ENCODE data around the gene TOP3A.

The TOP3A gene

GRCh38 chr17:18278867-18279266 is 35.9 kb downstream of the TOP3A start:
- no peak for DNase-seq

DNA sequence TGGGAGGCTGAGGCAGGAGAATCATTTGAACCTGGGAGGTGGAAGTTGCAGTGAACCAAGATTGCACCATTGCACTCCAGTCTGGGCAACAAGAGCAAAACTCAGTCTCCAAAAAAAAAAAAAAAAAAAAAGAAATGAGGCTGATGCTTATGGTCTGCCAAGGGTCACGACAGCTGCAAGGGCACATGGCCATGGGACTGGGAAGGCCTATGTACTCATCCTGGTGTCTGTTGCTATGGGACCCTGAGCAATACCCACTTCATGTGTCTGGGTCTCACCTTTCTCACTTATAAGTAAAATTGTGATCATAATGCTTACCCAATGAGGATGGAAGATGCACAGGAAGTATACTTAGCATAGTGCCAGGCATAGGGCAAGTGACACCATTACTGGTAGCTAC is 37.7 kb downstream of the TOP3A start:
- DNase-seq = no peak

DNA sequence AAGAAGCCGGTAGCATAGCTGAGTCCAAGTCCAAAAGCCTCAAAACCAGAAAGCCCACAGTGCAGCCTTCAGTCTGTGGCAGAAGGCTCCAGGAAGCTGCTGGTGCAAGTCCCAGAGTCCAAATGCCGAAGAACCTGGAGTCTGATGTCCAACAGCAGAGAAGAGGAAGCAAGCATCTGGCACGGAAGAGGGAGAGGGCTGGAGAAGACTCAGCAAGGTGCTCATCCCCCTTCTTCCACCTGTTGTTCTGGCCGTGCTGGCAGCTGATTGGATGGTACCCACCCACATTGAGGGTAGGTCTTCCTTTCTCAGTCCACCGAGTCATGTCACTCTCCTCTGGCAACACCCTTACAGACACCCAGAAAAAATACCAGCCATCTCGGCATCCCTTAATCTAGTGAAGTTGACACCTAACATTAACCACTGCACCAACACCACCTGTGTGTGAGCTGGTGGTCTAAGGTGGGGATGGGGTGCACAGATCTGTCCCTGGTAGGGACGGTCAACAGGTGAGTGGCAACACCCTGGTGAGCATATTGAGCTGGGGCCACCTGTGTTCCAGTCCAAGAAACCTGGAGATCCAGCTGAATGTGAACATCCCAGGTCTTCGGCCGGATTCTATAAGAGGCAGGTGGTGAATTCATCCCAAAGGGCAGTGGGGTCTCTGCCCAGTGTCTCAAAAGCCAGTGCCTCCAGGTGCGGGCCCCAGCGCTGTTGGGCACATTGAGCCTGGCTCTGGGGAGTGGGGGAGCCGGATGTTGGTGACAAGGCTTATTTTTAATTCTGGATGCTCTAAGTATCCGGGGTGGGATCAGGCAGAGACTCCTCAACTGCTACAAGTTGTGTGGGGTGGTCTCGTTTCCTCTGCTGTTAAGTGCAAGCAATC is 44.5 kb downstream of the TOP3A start:
- DNase-seq = no peak

DNA sequence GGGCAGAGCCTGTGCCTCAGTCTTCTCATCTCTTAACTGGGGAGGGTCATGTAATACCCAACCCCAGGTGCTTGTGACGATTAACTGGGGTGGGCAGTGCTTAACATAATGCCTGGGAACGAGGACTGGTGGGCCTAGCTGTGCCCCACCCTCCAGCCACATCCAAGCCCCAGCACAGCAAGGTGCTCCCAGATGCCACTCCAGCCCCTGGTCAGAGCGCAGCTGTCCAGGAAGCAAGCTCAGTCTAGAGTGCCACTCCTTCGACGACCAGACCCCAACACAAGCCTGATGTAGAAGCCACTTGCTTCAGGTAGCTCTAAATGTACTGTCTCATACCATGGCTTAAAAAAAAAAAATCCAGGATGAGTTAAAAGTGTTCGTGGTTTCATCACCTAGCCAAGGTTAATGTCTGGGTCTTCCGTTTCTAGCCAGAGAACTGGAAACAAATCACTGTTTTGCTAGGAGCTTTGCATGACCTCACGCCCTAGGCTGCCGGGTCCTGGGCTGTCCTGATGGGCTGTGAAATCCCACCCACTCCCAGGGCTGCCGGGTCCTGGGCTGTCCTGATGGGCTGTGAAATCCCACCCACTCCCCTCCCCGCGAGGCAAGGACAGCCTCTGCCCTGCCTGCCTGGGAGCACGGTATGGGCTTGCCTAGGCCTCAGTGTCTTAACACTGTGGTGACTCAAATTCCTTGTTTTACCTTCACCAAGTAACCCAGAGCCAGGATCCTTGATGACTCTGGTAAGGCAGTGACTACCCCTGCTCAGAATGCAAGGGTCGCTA is 46.7 kb downstream of the TOP3A start:
- DNase-seq = no peak

DNA sequence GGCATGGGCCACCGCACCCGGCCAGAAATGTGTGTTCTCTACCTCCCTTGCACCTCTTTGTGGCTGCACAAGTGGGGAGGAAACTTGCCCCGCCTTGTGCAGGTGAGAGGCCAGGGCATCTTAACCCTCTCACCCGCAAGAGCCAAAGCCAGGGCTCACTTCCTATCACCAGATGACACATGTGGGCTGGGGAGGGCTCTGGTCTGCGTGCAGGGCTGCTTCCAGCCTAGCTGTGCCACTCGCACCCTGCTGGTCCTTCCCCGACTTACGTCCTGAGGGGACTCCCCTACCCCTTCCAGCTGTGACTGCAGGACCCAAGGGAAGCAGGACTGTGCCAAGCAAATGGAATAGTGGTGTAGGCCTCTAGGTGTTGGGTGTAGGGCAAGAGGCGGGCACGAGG is 47.4 kb downstream of the TOP3A start:
- no peak for DNase-seq

DNA sequence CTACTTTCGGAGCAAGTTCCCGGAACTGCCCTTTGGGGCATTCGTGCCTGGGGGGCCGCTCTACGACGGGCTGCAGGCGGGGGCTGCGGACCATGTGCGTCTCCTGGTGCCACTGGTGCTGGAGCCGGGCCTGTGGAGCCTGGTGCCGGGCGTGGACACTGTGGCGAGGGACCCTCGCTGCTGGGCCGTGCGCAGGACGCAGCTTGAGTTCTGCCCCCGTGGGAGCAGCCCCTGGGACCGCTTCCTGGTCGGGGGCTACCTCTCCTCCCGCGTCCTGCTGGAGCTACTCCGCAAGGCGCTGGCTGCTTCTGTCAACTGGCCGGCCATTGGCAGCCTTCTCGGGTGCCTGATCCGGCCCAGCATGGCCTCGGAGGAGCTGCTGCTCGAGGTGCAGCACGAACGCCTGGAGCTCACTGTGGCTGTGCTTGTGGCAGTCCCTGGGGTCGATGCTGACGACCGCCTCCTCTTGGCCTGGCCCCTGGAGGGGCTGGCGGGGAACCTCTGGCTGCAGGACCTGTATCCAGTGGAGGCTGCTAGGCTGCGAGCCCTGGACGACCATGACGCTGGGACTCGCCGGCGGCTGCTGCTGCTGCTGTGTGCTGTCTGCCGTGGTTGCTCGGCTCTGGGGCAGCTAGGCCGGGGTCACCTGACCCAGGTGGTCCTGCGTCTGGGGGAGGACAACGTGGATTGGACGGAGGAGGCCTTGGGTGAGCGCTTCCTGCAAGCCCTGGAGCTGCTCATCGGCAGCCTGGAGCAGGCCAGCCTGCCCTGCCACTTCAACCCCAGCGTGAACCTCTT is 50.7 kb downstream of the TOP3A start:
- DNase-seq = no peak

GRCh38 chr17:18262641-18263040 is 52.2 kb downstream of the TOP3A start:
- no peak for DNase-seq

GRCh38 chr17:18262111-18262510 is 52.7 kb downstream of the TOP3A start:
- DNase-seq = no peak

GRCh38 chr17:18261659-18262058 is 53.1 kb downstream of the TOP3A start:
- DNase-seq = no peak

DNA sequence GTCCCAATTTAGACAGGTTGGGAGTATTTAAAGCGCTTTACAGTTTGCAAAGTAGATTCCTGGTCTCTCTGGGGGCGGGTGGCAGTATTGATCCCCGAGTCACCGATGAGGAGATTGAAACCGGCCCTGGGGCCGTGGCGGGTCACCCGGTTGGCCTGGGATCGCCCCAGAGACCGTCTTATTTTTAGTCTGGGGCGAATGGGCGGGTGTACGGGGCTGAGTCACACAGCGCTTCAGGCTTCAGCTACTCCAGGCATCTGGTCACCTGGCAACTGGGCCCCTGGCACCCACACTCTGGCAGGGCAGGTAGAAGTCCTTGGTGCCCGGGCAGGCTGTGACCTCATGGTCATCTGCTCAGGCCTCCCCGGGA is 53.7 kb downstream of the TOP3A start:
- no peak for DNase-seq

- DNase-seq = peak; percentile 87
These were observed 54.3 kb downstream of the TOP3A start, which contains the start of gene MIEF2 for GRCh38 chr17:18260332-18261145. Gene MIEF2 (plus strand): TSS chr17:18260662. CDS start chr17:18262721, 2,059 bp downstream.

GRCh38 chr17:18259621-18260331 is 55.0 kb downstream of the TOP3A start:
- no peak for DNase-seq

- DNase-seq = no peak
These were observed 56.3 kb downstream of the TOP3A start, which contains the start of gene FLII for GRCh38 chr17:18258356-18259038. Gene FLII (minus strand): TSS chr17:18258738. CDS start chr17:18258690, 48 bp downstream.

DNA sequence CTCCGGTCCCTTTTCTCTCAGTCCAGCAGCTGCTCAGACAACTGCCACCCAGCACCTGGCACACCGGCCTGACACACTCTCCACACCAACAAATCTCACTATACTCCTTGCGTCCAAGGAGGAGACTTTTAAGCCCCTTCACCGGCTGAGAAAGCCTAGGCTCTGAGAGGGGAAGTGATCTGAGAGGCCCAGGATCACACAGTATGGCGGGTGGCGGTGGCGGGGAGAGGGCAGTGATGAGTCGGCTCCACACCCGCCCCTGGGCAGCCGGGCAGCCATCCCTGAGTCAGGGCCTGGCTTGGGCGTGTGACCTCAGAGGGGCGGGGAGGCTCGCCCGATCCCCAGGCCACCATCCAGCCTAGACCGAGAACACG is 56.8 kb downstream of the TOP3A start:
- DNase-seq = no peak

GRCh38 chr17:18257268-18257981 is 57.4 kb downstream of the TOP3A start:
- no peak for DNase-seq

DNA sequence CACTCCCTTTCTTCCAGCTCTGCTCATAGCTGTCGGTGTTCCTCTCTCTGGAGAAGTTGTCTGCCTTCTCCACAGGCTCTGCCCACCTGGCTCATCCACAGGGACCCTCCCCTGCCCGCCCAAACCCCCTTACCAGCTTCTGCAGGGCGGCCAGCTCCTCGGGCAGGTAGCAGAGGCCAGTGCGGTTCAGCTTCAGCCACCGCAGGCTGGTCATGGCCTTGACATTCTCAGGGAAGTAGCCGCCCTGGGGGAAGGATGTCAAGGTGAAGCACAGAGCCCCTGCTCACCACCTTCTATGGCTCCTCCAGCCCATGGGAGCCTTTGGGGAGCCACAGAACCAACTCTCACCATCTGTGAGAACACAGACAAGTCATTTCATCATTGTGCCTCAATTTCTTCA is 58.0 kb downstream of the TOP3A start:
- no peak for DNase-seq

DNA sequence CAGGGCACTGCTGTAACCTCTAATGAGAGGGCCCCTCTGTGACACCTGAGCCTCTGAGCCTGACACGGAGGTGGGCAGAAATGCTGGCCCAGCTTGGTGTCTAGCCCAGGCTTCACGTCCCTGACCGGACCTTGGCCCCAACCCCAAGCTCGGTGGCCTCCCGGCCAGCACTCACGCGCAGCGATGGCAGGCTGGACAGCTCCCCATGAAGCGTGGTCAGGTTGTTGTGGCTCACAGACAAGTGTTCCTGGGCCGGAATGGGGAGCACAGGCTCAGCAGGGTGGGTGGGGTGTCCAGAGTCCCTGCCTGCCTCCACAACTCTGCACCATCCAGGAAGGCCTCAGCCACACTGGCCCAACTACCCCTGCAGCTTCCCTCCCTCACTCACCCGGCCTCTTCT is 58.4 kb downstream of the TOP3A start:
- no peak for DNase-seq

- DNase-seq = no peak
These were observed 59.7 kb downstream of the TOP3A start for GRCh38 chr17:18254888-18255649.

Measured in NCI-H1436 treated with DMSO at 0.1 percent for 48 hours (cell line).